GM18907 (cell line): ENCODE data around the gene LRRC26.

ENCODE experiments used
- ATAC-seq: cut with Tn5 transposase; IDR thresholded peaks from one replicate; pipeline ENCODE4 v1.9.1; 2021; ENCODE audit warnings: mild to moderate bottlenecking, moderate library complexity; ENCODE audit not compliant: unreplicated experiment

Gene LRRC26

GRCh38 chr9:137168904-137169856 lies 671 bp downstream of the LRRC26 start:
- ATAC-seq: no peak

GRCh38 chr9:137168573-137168903 lies 1.3 kb downstream of the LRRC26 start:
- ATAC-seq: no peak

DNA sequence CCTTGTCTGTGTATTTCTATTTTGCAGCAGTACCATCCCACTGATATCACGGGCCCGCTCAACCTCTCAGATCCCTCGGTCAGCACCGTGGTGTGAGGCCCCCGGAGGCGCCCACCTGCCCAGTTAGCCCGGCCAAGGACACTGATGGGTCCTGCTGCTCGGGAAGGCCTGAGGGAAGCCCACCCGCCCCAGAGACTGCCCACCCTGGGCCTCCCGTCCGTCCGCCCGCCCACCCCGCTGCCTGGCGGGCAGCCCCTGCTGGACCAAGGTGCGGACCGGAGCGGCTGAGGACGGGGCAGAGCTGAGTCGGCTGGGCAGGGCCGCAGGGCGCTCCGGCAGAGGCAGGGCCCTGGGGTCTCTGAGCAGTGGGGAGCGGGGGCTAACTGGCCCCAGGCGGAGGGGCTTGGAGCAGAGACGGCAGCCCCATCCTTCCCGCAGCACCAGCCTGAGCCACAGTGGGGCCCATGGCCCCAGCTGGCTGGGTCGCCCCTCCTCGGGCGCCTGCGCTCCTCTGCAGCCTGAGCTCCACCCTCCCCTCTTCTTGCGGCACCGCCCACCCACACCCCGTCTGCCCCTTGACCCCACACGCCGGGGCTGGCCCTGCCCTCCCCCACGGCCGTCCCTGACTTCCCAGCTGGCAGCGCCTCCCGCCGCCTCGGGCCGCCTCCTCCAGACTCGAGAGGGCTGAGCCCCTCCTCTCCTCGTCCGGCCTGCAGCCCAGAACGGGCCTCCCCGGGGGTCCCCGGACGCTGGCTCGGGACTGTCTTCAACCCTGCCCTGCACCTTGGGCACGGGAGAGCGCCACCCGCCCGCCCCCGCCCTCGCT lies 1.9 kb downstream of the LRRC26 start:
- ATAC-seq: no peak

GRCh38 chr9:137167277-137167746 lies 2.5 kb downstream of the LRRC26 start:
- no peak for ATAC-seq

- no peak for ATAC-seq
Measured at GRCh38 chr9:137166380-137167229, 3.2 kb downstream of the LRRC26 start.

DNA sequence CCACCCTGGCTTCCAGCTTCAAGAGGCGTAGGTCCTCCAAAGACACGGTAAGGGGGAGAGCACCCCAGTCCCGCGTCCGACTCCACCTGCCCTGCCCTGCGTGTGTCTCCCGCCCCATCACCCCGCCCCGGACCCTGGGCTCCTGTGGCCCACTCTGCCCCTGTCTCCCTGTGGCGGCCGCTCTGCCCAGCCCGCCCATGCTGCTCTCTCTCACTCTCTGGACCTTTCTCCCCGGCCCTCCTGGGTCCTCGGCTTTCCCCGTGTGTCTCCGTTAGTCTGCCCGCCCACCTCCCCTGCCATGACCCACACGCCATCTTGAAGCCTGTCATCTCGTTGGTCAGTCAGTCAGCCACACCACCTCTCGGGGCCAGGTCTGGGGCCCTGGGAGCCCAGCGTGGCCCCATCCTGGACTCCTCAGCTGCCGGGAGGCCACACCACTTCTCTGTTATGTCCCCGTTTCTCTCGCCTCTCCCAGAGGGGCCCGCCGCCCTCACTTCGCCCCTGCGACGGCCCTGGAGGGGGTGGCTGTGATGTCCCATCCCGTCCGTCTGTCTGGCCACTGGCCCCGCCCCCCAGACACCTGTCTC lies 4.5 kb downstream of the LRRC26 start:
- no peak for ATAC-seq

DNA sequence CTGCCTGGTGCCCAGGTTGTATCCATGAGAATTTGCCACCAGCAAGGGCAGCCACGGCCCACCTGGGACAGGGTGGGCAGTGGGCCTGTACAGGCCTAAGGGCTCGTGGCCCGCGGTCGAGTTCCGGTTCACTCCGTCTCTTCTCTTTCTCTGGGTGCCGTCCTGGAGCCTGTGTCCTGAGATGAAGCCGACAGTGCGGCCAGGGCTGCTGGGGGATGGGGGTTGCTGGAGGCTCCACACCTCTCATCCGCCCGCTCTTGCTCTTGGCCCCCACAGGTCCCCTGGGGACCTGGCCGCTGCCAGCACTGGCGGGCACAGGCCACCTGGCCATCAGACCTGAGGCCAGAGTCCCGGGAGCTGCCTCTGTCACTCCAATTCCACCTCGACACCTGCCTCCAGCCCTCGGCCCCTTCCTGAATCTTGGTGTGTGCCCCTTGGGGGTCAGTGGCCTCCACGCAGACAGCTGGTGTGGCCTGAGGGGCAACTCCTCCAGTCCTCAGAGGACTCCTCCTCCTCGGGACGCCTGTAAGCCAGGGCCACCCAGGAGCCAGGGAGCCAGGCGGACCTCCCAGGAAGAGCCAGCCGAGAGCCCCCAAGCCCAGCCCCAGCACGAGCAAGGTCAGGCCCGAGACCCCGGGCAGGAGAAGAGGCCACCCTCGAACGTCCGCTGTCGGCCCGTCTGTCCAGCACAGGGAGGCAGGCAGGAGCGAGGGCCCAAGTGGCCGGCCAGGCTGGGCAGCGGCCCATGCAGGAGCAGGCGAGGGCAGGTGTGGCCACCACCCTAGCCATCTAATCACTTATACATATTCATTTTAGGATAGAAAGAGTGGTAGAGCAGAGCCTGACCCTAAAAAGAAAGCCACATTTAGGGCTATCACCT lies 5.2 kb downstream of the LRRC26 start:
- no peak for ATAC-seq

GRCh38 chr9:137163805-137164204 lies 6.0 kb downstream of the LRRC26 start:
- no peak for ATAC-seq

GRCh38 chr9:137163365-137163715 lies 6.5 kb downstream of the LRRC26 start:
- no peak for ATAC-seq

DNA sequence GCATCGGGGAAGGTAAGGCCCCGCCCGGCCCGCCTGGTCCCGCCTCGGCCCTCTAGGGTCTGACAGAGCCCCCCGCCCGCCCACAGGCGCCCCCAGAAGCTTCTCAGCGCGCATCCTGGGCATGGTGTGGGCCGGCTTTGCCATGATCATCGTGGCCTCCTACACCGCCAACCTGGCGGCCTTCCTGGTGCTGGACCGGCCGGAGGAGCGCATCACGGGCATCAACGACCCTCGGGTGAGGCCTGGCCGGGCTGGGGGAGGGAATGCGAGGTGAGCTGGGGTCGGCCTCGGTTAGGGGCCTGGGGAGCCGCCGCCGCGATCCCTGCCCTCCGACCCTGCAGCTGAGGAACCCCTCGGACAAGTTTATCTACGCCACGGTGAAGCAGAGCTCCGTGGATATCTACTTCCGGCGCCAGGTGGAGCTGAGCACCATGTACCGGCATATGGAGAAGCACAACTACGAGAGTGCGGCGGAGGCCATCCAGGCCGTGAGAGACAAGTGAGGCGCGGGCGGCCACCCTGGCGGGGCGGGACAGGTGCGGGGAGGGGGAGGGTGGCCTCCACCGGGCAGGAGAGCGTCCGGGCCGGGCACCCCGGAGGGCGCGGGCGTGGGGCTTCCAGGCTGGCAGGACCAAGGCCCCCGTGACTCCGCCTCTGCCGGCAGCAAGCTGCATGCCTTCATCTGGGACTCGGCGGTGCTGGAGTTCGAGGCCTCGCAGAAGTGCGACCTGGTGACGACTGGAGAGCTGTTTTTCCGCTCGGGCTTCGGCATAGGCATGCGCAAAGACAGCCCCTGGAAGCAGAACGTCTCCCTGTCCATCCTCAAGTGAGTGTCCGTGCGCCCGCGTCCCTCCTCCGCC lies 7.1 kb downstream of the LRRC26 start:
- ATAC-seq: no peak

DNA sequence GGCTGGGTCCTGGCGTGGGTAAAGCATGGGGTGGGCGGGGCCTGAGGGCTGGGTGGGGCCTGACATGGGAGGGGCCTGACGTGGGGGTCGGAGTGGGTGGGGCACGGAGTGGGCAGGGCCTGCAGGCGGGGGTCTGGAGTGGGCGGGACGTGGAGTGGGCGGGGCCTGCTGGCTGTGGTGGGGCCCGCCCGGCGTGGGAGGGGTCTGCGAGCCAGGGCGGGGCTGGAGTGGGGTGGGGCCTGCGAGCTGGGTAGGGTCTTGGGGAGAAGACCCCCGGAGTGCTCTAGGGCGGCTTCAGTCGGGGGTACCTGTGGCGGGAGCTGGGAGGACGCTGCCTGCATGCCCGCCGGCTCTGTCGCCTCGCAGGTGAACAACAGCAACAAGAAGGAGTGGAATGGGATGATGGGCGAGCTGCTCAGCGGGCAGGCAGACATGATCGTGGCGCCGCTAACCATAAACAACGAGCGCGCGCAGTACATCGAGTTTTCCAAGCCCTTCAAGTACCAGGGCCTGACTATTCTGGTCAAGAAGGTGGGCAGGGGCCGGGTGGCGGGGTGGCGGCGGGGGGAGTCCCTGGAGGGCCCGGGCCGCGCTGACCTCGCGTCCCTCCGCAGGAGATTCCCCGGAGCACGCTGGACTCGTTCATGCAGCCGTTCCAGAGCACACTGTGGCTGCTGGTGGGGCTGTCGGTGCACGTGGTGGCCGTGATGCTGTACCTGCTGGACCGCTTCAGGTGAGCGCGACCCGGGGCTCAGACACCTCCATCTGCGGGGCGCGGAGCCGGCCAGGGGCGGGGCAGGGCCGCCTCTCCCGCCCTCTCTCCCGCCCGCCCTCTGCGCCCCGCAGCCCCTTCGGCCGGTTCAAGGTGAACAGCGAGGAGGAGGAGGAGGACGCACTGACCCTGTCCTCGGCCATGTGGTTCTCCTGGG lies 8.0 kb downstream of the LRRC26 start:
- no peak for ATAC-seq

DNA sequence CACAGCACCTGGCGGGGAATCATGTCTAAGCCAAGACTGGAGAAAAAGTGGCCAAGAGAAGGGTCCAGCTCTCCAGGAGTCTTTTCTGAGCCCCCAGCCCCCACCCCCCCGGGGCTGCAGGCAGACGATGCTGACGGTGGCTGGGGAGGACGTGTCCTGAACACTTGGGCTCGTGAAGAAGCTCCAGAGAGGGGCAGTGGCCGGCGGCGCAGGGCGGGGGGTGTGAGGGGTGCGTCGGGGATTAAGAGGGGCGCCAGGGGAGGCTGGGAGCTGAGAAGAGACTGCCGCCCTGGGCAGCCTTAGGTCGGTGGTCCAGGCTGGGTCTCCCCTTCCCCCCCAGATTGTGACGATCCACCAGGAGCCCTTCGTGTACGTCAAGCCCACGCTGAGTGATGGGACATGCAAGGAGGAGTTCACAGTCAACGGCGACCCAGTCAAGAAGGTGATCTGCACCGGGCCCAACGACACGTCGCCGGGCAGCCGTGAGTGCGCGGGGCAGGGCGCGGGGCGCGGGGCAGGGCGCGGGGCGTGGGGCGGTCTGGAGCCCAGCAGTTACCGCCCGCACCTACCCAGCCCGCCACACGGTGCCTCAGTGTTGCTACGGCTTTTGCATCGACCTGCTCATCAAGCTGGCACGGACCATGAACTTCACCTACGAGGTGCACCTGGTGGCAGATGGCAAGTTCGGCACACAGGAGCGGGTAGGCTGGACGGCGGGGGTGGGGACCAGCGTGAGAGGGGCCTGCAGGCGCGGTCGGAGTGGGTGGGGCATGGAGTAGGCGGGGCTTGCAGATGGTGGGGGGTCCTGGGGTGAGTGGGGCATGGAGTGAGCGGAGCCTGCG lies 8.9 kb downstream of the LRRC26 start:
- ATAC-seq: no peak

GRCh38 chr9:137160054-137160425 lies 9.8 kb downstream of the LRRC26 start:
- no peak for ATAC-seq

DNA sequence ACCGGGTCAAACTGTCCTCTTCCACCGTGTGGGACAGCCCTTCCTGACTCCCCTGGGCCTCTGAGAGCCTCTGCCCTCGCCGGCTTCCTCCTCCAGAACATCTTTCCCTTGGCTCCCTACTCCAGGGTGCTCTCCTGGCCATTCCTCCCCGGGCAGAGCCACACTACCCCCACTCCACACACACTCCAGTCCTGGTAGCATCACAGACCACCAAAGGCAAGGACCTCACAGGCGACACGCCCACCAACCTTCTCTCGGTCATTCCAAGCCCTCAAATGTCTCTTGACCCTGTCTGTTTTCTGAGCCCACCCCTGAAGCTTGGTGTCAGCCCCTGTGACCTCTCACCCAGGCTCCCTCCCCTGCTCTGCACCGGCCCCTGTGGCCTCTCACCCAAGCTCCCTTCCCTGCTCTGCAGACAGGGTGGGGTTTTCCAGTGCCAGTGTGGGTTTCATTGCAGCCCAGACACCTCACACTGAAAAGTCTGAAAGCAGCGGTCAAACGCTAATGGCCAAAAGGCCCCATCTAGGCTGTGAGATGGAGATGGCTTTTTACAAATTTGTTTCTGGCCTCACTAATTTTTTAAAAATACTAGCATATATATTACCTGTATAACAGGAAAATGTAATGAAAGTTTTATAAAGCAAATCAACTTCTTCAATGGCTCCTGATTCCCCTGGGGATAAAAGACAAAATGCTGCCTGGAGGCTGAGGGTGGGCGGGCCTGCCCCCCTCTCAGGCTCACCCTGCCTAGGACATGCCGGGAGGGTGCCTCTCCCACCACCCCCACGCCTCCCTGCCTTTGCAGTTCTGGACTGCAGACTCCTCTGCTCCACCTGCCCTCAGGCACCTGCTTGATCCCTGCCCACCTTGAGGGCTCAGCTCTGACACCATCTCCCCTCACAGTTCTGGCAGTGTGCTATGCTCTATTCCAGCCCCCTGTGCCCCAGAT lies 10.5 kb downstream of the LRRC26 start:
- ATAC-seq: no peak

- no peak for ATAC-seq
Measured at GRCh38 chr9:137158625-137159024, 11.2 kb downstream of the LRRC26 start.
